ENCODE results near the gene SSTR5.

Gene SSTR5

DNA sequence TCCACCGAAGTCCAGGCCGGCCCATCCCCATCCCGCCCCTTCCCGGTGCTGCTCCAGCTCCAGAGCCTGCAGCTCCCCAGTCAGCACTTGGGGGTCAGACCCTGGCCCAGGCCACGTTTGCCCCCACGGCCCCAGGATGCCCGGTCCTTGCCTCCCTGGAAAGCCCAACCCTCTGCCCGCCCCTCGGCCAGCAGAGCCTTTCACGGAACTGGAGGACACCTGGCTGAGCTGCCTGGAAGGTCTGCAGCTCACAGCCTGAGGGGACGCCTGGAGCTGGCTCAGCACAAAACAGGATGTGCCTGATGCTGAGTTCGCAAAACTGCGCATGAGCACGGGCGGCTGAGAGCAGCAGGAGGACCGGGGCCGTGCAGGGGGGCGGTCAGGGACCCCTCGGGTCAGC is 29.7 kb upstream of the SSTR5 start:
- Mint-ChIP-seq H3K4me1 (peaks cover 20% of the 10 kb centered on the region), H3K9me3 (peaks cover 10% of the 10 kb centered on the region), H3K36me3 (ENCODE audit: low read depth) (peaks cover 6% of the 10 kb centered on the region), H3K27me3 (ENCODE audit: low read depth) (no peaks in the 10 kb centered on the region), H3K4me3 (peak overlapping the region in 2 of 3 experiments; percentile 34 to 70), H3K27ac (peak overlapping the region; percentile 82 to 89 (median 84))
- TF ChIP-seq CTCF (IDR thresholded peaks at IDR 0.05; ENCODE audit: unreplicated experiment in 3 of 3): no peak

DNA sequence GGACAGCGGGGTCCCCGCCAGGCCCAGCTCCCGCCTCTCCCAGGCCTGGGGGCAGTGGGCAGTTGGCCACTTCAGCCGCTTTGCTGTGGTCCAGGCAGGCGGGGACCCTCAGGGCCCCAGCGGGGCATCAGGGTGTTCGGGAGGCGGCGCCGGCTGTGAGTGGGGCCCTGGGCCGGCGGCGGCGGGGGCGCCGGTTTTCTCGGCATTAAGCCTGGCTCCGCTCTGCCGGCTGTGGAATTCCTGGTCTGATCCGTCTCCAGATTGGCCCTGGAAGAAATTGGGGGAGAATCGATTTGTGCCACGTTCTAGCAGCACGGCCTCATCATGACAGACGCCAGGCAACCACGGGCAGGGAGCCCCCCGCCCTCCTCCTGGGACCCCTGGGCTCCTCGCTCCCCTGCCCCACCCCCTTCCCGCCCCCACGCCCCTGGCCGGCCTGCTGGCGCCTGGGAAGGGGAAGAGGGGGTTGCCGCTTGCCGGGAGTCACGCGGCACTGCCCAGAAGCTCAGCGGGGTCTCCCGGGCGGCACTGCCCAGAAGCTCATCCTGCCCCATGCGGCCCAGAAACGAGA is 28.6 kb upstream of the SSTR5 start:
- peaks cover 14% of the 10 kb centered on the region for H3K4me1 Mint-ChIP-seq
- no peak overlapping the region for H3K4me3 Mint-ChIP-seq
- no peaks in the 10 kb centered on the region for H3K27me3 Mint-ChIP-seq (ENCODE audit: low read depth)
- peaks cover 10% of the 10 kb centered on the region for H3K9me3 Mint-ChIP-seq
- H3K36me3 Mint-ChIP-seq (ENCODE audit: low read depth): peaks cover 6% of the 10 kb centered on the region
- TF ChIP-seq CTCF (IDR thresholded peaks at IDR 0.05; ENCODE audit: unreplicated experiment in 3 of 3): no peak
- H3K27ac Mint-ChIP-seq: no peak overlapping the region

GRCh38 chr16:1044460-1045309 is 27.9 kb upstream of the SSTR5 start:
- H3K4me1 Mint-ChIP-seq: peaks cover 14% of the 10 kb centered on the region
- H3K27ac Mint-ChIP-seq: no peak overlapping the region
- no peak overlapping the region for H3K4me3 Mint-ChIP-seq
- no peak for TF ChIP-seq CTCF (IDR thresholded peaks at IDR 0.05; ENCODE audit: unreplicated experiment in 3 of 3)
- peaks cover 6% of the 10 kb centered on the region for H3K36me3 Mint-ChIP-seq (ENCODE audit: low read depth)
- no peaks in the 10 kb centered on the region for H3K27me3 Mint-ChIP-seq (ENCODE audit: low read depth)
- H3K9me3 Mint-ChIP-seq: peaks cover 10% of the 10 kb centered on the region

- Mint-ChIP-seq H3K9me3 (peaks cover 10% of the 10 kb centered on the region), H3K27me3 (ENCODE audit: low read depth) (no peaks in the 10 kb centered on the region), H3K27ac (peak overlapping the region in 1 of 3 experiments; percentile 42), H3K4me3 (peak overlapping the region in 1 of 3 experiments; percentile 49), H3K4me1 (peaks cover 19% of the 10 kb centered on the region), H3K36me3 (ENCODE audit: low read depth) (peaks cover 6% of the 10 kb centered on the region)
- no peak for TF ChIP-seq CTCF (IDR thresholded peaks at IDR 0.05; ENCODE audit: unreplicated experiment in 3 of 3)
Observed at GRCh38 chr16:1045310-1045992, 27.1 kb upstream of the SSTR5 start.

DNA sequence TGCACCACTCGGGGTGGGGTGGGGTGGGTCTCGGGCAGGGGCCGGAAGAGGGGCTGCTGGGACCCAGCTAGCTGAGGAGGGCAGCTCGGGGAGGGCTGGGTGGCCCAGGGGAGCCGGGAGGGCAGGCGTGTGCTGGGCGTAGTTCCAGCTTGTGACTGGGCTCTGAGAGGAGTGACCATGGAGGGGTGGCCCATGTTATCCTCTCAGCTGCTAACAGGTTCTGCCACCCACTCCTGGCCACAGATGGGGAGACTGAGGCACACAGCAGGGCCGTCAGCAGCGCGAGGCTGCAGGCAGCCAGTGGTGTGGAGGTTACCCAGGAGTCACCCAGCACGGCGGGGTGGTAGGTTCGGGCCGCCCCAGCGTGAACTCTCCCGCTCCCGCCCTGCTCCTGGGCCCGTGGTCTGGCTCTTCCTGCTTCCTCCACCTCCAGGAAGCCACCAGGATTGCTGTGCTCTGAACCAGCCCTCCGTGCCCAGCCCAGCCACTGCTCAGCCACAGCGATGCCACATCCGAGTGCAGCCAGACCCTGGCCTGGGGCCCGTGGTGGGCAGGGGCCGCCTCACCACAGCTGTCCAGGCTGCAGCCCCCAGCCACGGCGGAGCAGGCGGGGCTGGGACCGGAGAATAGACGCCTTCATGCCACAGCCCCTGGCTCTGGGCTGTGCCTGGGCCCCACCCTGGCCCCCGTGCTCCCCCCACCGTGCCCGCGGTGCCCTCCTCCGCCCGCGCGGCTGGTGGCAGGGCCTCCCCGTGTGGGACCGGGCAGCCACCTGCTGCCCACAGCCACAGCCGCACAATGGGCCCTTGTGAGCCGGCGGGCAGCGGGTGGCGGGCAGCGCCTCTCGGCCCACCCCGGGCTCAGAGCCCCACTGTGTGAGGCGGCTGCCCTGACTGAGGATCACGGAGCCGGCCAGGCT is 26.3 kb upstream of the SSTR5 start:
- Mint-ChIP-seq H3K27me3 (ENCODE audit: low read depth) (no peaks in the 10 kb centered on the region), H3K9me3 (peaks cover 10% of the 10 kb centered on the region), H3K27ac (no peak overlapping the region), H3K4me3 (no peak overlapping the region), H3K4me1 (peaks cover 24% of the 10 kb centered on the region), H3K36me3 (ENCODE audit: low read depth) (peaks cover 6% of the 10 kb centered on the region)
- TF ChIP-seq CTCF (IDR thresholded peaks at IDR 0.05; ENCODE audit: unreplicated experiment in 3 of 3): no peak

All from nephron (organoid).